ENCODE measurements around the gene ANK2.
"Not testable (repeated sequence)": the region's sequence is repeated elsewhere in the genome, so short reads cannot be mapped to it uniquely, and the experiment has no call there.

Gene ANK2

DNA sequence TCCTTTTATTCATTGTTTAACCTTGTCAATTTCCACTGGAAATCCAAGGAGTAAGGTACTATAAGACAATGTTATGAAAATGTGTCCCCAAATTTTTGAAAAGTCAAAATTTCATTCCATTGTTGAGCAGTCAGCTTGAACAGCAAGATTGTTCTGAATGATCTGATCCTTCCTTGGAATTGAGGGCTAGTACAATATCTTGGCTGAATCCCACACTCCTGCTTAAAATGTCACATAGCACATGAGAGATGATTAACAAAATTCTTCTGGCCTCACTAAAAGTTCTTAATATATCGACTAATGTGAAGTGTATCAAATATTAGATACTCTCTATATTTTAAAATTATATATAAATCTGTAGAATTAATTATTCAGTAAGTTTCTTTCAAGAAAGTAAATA lies 104.8 kb downstream of the ANK2 start:
- DNase-seq, result no peak

- peak in 1 of 2 experiments; percentile 37 for DNase-seq
These were observed 107.8 kb downstream of the ANK2 start for GRCh38 chr4:113157086-113157857.

- DNase-seq, result no peak
These were observed 110.6 kb downstream of the ANK2 start for GRCh38 chr4:113159942-113160545.

DNA sequence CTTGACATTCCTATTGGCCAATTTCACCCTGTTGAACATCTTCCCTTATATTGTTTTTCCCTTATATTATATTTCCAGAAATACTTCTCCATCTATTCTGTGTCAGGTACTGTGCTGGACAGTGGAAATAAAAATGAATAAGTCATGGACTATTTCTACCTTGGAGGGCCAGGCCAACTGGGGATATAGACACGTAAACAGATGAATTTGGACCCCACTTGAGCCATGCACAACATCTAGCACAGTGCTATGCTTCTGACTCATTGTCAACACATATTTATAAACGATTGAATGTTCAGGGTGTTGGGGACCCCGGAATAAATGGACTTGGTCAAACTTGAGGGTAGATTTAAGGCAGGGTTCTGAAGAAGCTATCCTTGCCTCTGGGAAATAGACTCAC lies 111.1 kb downstream of the ANK2 start:
- DNase-seq, result no peak

GRCh38 chr4:113162089-113162488 lies 112.6 kb downstream of the ANK2 start:
- no peak for DNase-seq

DNA sequence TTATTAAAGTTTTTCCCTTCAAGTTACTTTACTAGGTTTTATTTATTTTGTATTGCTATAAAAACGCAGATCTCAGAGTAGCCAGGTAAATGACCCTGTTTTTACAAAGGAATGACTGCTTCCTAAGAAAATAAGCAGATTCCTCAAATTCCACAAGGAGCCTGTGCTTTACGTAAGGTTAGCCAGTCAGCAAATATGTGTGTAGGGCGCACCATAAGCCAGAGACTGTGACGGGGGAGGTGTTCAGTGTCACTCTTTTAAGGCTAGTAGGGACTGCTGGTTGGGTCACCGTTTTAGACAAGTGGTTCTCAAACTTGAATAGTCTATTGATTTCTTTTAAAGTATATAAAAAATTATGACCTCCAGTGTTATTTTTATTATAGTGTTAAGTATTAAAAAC lies 119.9 kb downstream of the ANK2 start:
- DNase-seq, result no peak

DNA sequence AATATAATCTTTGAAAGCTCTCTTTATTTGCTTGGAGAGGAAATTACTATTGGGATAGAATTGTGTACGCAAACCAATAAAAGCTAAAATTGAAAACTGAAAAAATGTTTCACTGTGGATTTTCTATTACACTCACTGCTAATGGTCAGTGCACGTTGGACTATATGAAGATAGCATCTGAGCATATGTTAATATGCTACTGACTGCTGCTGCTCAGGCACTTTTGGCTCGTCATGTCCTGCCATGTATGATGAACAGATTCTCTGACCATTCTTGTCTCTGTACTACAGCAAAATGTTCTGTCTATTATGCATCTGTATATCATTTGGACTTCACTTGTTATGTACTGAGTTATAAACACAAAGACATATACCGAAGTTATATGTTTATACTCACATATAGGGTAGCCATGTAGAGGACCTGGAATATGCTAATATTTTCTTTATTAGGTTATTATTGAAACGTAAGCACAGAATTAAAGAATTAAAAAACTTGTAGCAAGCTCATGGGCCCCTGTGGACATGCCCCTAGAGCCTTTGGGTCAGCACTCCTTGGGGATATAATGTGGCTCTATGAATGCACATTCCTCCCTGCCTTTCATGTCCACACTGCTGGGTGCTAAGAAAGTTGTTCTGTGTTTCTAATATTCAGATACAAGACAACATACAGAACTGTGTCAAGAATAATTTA lies 120.8 kb downstream of the ANK2 start:
- DNase-seq, result no peak

DNA sequence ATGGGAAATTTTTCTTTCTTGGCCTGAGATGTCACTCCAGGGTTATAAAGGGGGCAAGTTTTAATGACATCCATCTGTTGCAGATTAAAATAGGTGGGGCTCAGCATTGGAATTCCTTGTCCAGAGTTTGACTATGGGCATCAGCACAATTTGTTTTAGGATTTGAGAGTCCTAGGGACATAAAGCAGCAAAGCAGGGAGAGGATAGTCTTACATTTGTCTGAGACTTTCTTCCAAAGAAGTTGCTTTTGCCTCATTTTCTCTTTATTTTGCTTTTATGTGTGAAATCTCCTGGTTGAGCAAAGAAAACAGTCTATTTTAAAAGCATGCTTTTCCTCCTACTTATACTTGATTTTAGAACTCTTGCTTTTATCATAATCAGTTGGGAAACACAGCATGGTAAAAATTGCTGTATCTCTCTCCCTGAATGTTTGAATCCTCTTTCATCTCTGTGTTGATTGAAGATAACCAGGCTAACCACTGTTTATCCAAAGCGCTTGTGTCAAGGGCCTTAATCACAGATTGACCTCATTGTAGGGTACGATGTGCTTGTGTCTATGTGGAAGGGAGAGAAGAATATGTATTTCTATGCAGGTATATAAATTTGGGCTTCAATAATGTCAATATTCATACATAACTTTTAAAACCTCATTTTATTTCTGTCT lies 121.5 kb downstream of the ANK2 start:
- no peak for DNase-seq

DNA sequence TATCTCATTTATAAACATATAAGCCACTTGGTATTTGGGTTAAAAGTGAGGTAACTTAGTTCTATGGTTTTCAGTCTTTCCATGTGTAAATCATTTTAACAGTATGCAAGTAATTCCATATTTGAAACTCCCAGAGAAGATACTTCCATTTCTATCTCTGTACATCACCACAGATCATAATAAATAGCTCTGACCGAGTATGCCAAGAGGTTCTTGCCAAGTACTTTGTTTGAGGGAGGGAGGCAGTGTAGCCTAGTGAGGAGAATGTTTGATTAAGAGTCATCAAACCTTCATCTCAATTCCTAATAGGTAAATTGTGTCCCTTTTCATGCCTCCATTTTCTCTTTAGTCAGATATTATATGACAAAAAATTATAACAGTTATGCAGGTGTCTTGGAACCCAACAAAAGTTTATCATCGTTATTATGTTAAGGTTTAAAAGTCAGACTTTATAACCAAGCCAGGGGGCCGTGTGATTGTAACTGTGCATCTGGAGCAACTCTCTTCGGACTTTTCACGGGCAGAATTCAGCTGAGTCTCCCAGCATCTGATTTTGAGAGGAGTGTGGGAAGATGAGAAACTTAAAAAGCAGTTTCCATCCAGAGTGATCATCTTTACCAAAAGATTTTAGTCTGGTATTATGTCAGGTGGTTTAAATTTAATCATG lies 123.8 kb downstream of the ANK2 start:
- no peak for DNase-seq

DNA sequence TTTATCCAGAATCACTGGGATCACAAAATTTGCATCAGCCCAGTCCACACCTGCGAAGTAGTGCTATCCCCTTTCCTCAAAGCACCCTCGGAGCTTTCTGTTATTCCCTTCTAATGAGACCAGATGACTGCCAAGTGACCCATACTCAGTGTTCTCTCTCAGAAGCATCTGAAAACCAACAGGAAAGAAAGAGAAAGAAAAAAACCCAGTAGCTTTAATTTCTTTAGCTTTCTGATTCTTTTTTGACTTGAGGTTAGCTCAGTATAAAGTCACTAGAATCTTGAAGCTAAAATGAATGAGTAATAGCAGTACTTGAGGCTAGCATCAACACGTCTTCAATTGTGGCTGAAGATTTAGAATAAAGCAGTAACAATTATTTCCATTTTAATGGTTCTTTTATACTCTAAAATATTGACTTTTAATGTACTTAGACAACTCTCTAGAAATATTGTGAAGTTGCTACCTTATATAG lies 124.4 kb downstream of the ANK2 start:
- no peak for DNase-seq

DNA sequence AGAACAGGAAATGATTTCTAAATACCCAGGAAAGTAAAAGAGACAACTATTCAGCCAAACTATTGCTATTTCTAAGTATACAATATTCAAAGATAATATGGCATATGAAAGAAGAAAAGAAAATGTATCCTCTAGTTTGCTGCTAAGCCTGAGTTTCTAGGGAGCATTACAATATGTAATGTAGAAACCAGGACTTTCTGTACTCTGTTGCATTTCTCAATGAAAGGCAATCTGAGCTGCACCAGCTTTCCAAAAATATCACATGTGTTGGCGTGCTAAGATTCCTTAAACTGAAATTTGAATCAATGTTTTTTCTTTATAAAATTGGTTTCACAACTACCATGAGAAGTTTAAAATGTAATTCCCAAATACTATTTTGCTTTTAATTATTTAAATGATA lies 129.6 kb downstream of the ANK2 start:
- DNase-seq, result no peak

GRCh38 chr4:113179996-113180395 lies 130.5 kb downstream of the ANK2 start:
- no peak for DNase-seq

GRCh38 chr4:113181289-113182007 lies 132.0 kb downstream of the ANK2 start:
- no peak for DNase-seq

DNA sequence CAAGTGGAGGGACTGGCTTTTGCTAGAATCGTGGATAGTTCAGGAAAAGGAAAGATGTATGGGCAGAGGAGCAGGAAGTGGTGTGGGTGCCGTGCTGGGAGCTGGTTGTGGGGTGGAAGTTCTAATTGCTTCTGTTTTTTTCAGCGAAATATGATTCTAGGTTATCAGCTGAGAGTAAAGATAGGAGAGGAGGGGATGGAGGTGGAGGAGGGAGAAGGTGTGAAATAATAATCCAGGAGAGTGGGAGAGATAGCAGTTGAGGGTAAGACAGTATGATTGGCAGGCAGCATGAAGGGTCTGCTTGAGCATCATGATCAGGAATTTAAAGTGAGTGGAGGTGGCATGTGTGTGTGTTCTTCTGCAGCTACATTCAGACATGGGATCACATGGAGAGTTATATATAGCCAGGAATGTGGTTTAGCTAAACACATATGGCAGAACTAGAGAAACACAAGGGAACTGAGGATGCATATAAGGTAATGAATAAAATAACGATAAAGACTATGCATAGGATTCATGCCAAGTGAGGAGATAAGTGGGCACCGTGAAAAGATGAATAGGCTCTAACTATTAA lies 133.7 kb downstream of the ANK2 start:
- no peak for DNase-seq

DNA sequence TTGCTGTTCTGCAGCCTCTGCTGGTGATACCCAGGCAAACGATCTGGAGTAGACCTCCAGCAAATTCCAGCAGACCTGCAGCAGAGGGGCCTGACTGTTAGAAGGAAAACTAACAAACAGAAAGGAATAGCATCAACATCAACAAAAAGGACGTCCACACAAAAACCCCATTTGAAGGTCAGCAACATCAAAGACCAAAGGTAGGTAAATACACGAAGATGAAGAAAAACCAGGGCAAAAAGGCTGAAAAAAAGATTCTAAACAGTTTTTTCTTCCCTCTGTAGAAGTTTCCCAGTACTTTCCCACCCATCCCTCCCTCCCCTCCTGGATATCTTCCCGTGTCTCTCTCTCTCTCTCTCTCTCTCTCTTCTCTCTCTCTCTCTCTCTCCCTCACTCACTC lies 136.8 kb downstream of the ANK2 start:
- not testable (repeated sequence) for DNase-seq

- no peak for DNase-seq
These were observed 137.5 kb downstream of the ANK2 start for GRCh38 chr4:113186913-113187312.

DNA sequence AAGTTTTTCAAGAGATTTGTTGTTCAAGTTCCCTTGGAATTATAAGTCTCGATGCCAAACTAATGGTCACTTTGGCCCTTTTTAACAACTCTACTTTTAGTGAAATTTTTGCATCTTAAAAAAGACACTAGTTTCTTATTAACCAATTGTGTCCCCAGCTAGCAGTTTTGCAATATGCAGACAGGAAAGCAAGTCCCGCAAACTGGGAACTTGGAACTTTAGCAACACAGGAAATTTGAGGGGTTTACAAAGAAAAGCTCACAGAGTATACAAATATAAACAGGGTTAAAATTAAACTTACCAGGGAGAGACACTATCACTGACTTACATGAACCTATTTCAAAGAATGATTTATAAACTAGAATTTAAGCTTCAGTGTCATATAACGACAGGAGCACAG lies 137.9 kb downstream of the ANK2 start:
- DNase-seq, result no peak

DNA sequence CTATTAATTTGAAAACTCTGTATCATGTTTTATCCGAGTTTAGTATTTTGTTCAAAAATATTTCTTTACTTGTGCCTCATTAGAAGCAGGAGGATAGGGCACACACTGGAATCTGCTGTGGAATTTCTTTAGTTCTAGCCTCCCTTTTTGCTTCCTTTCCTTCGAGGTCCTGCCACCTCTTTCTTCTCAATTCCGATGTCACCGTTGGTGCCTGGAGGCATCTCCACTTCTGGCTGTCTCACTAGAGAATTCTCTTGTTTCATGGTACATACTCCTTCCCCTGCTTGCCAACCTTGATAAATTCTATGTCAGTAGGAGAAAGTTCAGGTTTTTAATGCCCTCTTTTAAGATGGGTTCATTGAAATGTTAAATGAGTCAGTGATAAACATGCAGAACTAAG lies 140.1 kb downstream of the ANK2 start:
- no peak for DNase-seq

GRCh38 chr4:113209153-113209552 lies 159.7 kb downstream of the ANK2 start:
- no peak for DNase-seq

DNA sequence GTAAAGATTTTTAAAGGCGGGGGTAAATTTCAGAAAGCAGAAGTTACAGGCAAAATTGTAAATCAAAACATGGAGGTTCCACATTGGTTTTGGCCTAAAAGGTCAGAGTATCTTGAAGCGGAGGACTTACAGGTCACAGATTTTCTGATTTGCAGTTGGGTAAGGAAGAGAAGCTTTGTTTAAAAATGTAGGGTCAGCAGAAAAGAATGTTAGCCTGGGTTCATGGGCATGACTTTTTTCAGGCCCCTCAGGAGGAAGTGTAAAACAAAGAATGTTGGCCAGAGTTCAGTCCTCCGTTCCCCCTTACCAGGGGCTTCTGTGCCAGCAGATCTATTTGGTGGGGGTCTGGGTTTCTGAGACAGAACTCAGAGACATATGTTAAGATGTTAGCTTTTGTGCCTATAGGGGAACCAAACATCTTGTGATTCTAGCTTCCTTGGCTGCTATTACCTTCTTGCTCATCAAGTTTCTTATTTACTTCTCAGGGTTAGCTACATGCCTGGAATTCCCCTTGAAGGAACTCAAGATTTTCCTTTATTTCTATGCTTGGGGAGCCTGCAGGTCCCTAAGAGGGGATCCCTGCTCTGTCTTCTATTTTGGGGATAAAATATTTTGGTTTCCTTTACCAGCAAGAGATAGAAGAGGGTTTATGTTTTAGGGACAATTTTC lies 160.3 kb downstream of the ANK2 start:
- no peak for DNase-seq

DNA sequence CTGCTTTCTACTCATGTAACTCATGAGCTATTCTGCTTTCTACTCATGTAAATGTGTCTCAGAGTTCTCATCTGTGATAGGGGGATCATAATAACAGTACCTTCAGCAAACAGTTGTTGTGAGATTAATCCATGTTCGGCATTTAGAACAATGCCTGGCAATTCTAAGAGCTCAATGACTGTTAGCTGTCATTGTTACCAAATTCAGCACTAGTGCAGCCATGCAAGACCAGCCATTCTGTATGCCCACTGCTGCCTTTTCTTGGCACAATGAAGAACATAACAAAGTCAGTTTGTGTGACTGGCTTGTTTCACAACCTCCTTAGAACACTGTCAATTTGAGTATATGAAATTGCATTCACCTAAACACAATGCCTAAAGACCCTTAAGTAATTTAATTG lies 163.2 kb downstream of the ANK2 start:
- no peak for DNase-seq

Measured in NCI-H524 (cell line).